Bronchial epithelial cell (primary cell): ENCODE measurements around the gene SDHA. TPM values are rescaled to one million over a fixed set of nuclear protein-coding genes. Genes with fewer than 3 reads are reported as not detected.
A peak's percentile ranks its signal among the peaks of the same experiment; 100 is the strongest.
"Not testable (repeated sequence)": the region's sequence is repeated elsewhere in the genome, so short reads cannot be mapped to it uniquely, and the experiment has no call there.

Experiments used
- DNase-seq: peaks from one replicate; pipeline ENCODE4 v3.0.0-alpha.2; 2010; ENCODE audit warnings: low read depth
- FAIRE-seq: peaks from 2 replicates; lab custom pipeline; 2011; peaks lifted over from hg19 to GRCh38; lab: Jason Lieb, UNC
- H3K27me3 ChIP-seq: 2 replicates; pipeline ENCODE4 v1.5.1; 2011; ENCODE audit warnings: low read length; ENCODE audit not compliant: control insufficient read depth, insufficient read depth
- H3K36me3 ChIP-seq: 2 replicates; pipeline ENCODE4 v1.5.1; 2011; ENCODE audit warnings: low read length; ENCODE audit not compliant: control insufficient read depth, insufficient read depth
- H3K4me3 ChIP-seq: 2 replicates; pipeline ENCODE4 v1.5.1; 2011; ENCODE audit warnings: mild to moderate bottlenecking, low read depth, low read length, control low read depth
- total RNA-seq: library from RNA; depleted of rRNA; stranded (reverse); fragments of >200 nt; gene quantifications from 2 replicates; pipeline ENCODE4 v1.2.1, GENCODE V29; 2014
- TF ChIP-seq, protein P1 (sequence below): IDR thresholded peaks from 2 replicates; pipeline ENCODE4 v1.5.1; 2011; ENCODE audit warnings: mild to moderate bottlenecking, moderate library complexity, low read length, control low read depth, inconsistent platforms; ENCODE audit not compliant: insufficient read depth, severe bottlenecking

SDHA gene
- total RNA-seq, 1 donor from 2014 or later = 136 TPM

DNA sequence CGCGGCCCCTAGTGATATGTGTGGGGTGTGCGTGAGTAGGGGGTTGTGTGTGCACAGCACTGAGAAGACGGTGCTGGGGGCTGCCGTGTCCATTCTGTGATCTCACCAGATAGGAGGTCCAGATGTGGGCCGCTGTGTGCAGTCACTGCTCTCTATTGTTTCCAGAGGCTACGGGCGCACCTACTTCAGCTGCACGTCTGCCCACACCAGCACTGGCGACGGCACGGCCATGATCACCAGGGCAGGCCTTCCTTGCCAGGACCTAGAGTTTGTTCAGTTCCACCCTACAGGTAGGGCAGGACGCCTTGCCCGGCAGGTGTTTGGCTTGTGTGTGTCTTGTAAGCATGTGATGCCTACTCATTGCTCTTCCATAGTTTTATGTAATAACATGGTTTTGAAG lies 12.6 kb downstream of the SDHA start:
- DNase-seq (no peak), FAIRE-seq (no peak)
- H3K36me3 ChIP-seq = peaks cover 20% of the 10 kb centered on the region
- no peaks in the 10 kb centered on the region for H3K27me3 ChIP-seq
- no peak overlapping the region for H3K4me3 ChIP-seq
- TF ChIP-seq, protein P1, sequence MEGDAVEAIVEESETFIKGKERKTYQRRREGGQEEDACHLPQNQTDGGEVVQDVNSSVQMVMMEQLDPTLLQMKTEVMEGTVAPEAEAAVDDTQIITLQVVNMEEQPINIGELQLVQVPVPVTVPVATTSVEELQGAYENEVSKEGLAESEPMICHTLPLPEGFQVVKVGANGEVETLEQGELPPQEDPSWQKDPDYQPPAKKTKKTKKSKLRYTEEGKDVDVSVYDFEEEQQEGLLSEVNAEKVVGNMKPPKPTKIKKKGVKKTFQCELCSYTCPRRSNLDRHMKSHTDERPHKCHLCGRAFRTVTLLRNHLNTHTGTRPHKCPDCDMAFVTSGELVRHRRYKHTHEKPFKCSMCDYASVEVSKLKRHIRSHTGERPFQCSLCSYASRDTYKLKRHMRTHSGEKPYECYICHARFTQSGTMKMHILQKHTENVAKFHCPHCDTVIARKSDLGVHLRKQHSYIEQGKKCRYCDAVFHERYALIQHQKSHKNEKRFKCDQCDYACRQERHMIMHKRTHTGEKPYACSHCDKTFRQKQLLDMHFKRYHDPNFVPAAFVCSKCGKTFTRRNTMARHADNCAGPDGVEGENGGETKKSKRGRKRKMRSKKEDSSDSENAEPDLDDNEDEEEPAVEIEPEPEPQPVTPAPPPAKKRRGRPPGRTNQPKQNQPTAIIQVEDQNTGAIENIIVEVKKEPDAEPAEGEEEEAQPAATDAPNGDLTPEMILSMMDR = no peak

DNA sequence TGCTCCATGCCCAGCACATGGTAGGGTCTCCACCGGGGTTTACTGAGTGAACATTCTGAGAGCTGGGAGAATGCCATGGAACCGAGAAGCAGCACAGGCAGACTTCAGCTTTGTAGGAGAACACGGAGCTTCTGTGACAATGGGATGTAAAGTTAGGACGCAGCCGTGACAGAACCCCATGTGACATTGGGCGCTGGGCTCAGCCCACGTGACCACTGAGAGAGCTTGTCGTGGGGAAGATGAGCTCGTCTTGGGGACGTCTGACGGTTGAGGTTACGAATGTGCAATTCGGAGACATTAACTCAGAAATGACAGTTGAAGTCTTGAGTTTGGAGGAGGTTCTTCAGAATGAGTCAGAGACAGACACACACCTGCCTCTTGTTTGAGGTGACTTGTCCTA lies 13.5 kb downstream of the SDHA start:
- Histone ChIP-seq H3K36me3 (peaks cover 15% of the 10 kb centered on the region), H3K4me3 (no peak overlapping the region), H3K27me3 (no peaks in the 10 kb centered on the region)
- no peak for DNase-seq
- FAIRE-seq = no peak
- TF ChIP-seq, protein P1 = no peak

DNA sequence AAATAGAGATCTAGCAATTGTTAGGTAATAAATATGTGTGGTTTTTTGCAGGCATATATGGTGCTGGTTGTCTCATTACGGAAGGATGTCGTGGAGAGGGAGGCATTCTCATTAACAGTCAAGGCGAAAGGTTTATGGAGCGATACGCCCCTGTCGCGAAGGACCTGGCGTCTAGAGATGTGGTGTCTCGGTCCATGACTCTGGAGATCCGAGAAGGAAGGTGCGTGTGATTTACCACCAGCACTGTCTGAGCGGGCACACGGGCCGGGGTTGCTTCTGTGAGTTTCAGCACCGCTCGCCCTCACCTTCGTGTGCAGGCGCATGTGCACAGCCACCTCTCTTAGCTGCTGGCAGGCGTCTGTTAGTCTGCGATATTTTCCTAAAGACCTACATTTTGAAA lies 15.3 kb downstream of the SDHA start:
- not testable (repeated sequence) for DNase-seq, FAIRE-seq, H3K27me3 ChIP-seq, H3K4me3 ChIP-seq
- H3K36me3 ChIP-seq = peaks cover 10% of the 10 kb centered on the region

DNA sequence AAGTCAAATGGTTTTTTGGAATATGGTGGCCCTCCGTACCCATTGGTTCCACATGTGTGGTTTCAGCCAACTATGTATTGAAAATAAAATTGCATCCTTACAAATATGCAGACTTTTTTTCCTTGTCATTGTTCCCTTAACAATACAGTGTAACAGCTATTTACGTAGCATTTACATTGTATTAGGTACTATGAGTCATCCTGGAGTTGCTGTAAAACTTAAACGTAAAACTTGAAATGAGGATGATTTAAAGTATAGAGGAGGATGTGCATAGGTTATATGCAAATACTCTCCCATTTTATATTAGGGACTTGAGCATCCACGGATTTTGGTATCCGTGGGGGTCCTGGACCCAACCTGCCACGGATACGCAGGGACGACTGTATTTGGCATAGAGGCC lies 16.3 kb downstream of the SDHA start:
- no peak for FAIRE-seq

DNA sequence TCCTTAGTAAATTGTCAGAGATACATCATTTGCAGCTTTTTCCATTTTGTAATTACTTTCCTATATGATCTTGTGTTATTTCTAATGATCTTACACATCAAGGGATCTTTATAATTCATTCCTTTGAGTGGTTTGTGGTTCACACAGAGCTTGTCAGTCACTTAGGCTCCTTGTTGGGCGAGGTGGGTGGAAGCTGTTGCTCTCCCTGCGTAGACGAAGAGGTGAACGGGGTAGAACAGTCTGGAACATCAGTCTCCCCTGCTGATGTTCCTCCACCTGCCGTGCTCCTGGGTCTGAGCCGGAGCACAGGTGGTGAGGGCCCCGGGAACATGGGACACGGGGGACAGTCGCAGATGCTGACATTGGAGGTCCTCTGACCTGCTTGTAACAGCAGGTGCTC lies 17.4 kb downstream of the SDHA start:
- not testable (repeated sequence) for DNase-seq, FAIRE-seq, H3K27me3 ChIP-seq, H3K4me3 ChIP-seq, H3K36me3 ChIP-seq

More for the DNA sequence above, 16.3 kb downstream of the SDHA start:
- TF ChIP-seq, protein P1 = no peak
- Histone ChIP-seq H3K4me3 (no peak overlapping the region), H3K36me3 (peaks cover 7% of the 10 kb centered on the region), H3K27me3 (no peaks in the 10 kb centered on the region)
- DNase-seq = no peak

DNA sequence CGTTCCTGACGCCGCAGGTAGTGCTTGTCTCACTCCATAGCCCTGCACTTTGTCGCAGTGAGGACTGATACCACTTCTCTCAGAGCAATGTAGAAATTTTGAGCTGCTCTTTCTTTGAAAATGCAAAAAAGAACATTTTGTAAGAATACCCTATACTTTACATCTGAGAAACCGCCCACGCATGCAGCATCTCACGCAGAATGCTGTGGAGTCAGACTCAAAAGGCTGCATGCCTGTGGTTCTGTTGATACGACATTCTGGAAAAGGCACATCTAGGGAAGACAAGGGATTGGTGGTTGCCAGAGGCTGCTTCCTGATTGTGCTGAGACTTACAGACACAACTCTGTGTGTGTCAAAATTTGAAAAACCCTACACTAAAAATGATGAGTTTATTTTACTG lies 19.8 kb downstream of the SDHA start:
- FAIRE-seq, DNase-seq, H3K27me3 ChIP-seq, H3K4me3 ChIP-seq: not testable (repeated sequence)
- H3K36me3 ChIP-seq = peaks cover 11% of the 10 kb centered on the region

DNA sequence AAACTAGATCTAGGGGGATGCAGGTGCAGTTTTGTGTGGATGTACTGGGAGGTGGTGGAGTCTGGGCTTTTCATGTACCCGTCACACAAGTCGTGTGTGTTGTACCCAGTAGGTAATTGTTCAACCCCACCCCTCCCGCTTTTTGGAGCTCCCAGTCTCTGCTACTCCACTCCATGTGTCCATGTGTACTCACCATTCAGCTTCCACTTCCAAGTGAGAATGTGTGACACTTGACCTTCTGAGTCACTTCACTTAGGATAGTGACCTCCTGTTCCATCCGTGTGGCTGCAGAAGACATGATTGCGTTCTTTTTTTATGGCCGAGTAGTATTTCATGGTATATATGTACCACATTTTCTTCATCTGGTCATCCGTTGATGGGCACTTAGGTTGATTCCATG lies 22.4 kb downstream of the SDHA start:
- not testable (repeated sequence) for H3K27me3 ChIP-seq, FAIRE-seq, H3K36me3 ChIP-seq, H3K4me3 ChIP-seq, DNase-seq

DNA sequence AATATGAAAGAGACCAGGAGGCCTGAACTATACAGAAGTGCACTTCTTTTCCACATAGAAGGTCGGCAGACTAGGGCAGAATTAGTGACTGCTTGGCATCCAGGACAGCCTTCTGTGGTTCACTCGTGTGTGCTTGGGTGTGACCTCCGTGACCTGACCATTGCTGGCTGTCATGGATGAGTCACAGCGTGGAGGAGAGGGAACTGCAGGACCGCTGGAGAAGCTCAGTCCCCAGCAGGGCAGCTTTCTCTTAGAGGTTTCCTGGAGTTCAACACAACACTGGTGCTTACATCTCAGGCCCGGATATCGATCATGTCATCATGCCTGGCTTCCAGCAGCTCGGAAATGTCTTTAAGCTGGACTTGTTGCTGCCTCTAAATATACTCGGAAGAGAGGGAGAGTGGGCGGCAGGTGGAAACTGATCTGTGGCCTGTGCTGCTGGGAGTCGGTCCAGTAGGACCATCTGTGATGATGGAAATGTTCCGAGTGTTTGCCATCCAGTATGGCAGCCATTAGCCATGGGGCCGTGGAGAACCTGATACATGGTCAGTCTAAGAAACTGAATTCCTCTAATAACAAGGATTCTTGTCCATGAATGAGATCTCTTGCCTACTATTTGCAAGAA lies 23.0 kb downstream of the SDHA start:
- not testable (repeated sequence) for H3K4me3 ChIP-seq, DNase-seq, H3K27me3 ChIP-seq, FAIRE-seq, H3K36me3 ChIP-seq

DNA sequence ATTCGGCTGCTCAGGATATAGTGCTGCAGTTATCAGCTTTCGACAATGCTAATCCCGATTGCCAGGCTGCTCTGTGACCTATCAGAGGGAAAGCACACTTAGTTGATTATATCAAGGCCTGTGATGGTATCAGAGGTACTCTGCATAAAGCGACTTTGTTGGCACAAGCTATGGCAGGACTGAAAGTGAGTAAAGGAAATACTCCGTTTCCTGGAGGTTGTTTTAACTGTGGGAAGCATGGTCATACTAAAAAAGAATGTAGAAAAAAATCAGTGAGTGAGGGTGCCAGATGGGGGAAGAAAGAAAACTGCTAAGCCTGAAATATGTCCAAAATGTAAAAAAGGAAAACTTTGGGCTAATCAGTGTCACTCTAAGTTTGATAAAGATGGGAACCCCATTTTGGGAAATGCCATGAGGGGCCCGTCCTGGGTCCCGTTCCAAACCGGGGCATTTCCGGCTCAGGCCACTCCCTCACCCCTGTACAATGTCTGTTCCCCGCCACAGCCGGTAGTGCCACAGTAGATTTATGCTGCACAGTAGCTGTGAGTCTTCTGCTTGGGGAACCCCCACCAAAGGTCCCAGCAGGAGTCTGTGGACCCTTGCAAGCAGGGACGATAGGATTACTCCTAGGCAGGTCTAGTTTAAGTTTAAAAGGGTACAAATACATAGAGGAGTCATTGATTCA lies 25.7 kb downstream of the SDHA start:
- DNase-seq, FAIRE-seq, H3K27me3 ChIP-seq, H3K4me3 ChIP-seq: not testable (repeated sequence)
- peaks cover 11% of the 10 kb centered on the region for H3K36me3 ChIP-seq

DNA sequence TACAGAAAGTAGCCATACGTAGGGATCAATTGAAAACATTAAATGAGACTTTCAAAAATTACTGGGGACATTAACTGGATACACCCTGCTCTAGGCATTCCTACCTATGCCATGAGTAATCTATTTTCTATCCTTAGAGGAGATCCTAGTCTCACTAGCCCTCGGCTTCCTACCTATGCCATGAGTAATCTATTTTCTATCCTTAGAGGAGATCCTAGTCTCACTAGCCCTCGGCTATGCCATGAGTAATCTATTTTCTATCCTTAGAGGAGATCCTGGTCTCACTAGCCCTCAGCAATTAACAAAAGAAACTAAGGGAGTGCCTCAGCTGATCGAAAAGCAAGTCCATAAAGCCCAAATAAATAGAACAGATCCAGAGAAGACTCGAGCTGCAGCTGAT lies 27.6 kb downstream of the SDHA start:
- H3K4me3 ChIP-seq, FAIRE-seq, H3K27me3 ChIP-seq: not testable (repeated sequence)
- peaks cover 12% of the 10 kb centered on the region for H3K36me3 ChIP-seq
- peak; percentile 35 for DNase-seq

DNA sequence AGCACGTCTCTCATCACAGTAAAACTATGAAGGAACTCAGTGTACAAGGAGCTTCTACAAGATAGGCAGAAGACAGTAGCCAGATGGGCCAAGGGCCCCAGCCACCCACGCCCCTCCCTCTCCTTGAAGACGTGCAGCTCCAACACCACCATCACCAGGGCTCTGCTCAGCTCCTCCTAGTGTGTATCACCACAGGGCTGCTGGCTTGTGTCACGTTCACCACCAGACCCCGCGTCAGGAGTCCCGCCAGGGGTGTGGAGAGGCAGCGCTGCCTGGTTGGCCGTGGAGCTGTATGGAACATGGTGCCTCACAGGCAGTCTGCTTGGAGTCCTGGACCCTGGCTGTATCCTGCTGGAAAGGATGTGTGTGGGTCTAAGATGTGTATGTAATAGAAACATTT lies 32.3 kb downstream of the SDHA start:
- H3K36me3 ChIP-seq, H3K27me3 ChIP-seq, FAIRE-seq, DNase-seq, H3K4me3 ChIP-seq: not testable (repeated sequence)
